Tibial nerve (tissue), 4 donors: ENCODE results near the gene KLF4.

Experiments
- EP300 ChIP-seq, 2 donors: sonication (generic); formaldehyde crosslinking; IDR thresholded peaks; one replicate each; pipeline ENCODE4 v1.6.1; 2017; ENCODE audit warnings: antibody characterized with exemption in 2 of 2, mild to moderate bottlenecking in 1 of 2
- POLR2A ChIP-seq, 2 donors: fragments of 450-650 bp; IDR thresholded peaks; one replicate each; pipeline ENCODE4 v1.6.1; 2017; ENCODE audit warnings: antibody characterized with exemption in 2 of 2, mild to moderate bottlenecking in 2 of 2, moderate library complexity in 2 of 2
- TF ChIP-seq, protein P1 (sequence below), 5 experiments: fragments of 200-600 bp in 3 of 5; fragments of 450-650 bp in 2 of 5; sonication (generic) in 3 of 5; IDR thresholded peaks; one replicate each; pipeline ENCODE4 v1.5.1; 2016 to 2019; ENCODE audit warnings: antibody characterized with exemption in 5 of 5, mild to moderate bottlenecking in 3 of 5, moderate library complexity in 2 of 5

DNA sequence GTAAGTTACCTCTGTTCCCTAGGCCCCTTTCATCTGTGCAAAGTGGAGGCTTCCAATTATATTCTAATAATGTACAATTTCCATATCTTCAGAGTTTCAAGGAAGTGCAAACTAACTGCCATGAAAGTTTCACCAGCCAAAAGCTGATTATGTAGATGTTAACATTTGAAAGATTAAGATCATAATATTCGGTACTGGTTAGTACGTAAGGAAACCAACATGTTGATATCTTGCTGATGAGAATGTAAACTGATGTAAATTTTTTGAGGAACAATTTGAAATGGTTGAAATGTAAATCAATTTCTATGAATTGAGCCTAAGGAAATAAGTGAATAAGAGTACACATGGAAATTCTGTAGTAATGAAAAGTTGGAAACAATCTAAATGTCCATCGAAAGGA lies 12.9 kb upstream of the KLF4 start:
- TF ChIP-seq, protein P1, sequence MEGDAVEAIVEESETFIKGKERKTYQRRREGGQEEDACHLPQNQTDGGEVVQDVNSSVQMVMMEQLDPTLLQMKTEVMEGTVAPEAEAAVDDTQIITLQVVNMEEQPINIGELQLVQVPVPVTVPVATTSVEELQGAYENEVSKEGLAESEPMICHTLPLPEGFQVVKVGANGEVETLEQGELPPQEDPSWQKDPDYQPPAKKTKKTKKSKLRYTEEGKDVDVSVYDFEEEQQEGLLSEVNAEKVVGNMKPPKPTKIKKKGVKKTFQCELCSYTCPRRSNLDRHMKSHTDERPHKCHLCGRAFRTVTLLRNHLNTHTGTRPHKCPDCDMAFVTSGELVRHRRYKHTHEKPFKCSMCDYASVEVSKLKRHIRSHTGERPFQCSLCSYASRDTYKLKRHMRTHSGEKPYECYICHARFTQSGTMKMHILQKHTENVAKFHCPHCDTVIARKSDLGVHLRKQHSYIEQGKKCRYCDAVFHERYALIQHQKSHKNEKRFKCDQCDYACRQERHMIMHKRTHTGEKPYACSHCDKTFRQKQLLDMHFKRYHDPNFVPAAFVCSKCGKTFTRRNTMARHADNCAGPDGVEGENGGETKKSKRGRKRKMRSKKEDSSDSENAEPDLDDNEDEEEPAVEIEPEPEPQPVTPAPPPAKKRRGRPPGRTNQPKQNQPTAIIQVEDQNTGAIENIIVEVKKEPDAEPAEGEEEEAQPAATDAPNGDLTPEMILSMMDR (IDR thresholded peaks at IDR 0.05) = no peak
- TF ChIP-seq POLR2A (IDR thresholded peaks at IDR 0.05) (no peak), EP300 (IDR thresholded peaks at IDR 0.05) (no peak)
